Activated CD8-positive, alpha-beta memory T cell treated with anti-CD3 and anti-CD28 coated beads, Interleukin-2, amount 10 ng/mL, durations not matched to agents 7 days and 5 days (primary cell): ENCODE results near the gene AK5. TPM values are rescaled to one million over a fixed set of nuclear protein-coding genes. Genes with fewer than 3 reads are reported as not detected.
"Not testable (repeated sequence)": the region's sequence is repeated elsewhere in the genome, so short reads cannot be mapped to it uniquely, and the experiment has no call there.

Experiments
- ATAC-seq: fragments of 150-1000 bp; cut with Tn5 transposase; one replicate; pipeline ENCODE4 v1.10.0; 2021; ENCODE audit warnings: moderate library complexity
- CTCF ChIA-PET: fragments of 350-600 bp; sonication (Branson Sonifier 250); formaldehyde crosslinking; loops from one replicate; lab custom pipeline; 2021; ENCODE audit warnings: antibody characterized with exemption; lab: Charles Lee
- DNase-seq: peaks from one replicate; pipeline ENCODE4 v3.0.0-alpha.2; 2020
- H3K27ac Mint-ChIP-seq: one replicate; pipeline ENCODE4 v1.8.0; 2021; ENCODE audit warnings: mild to moderate bottlenecking, mixed read lengths
- H3K27me3 Mint-ChIP-seq: one replicate; pipeline ENCODE4 v1.8.0; 2021; ENCODE audit warnings: mixed read lengths
- H3K36me3 Mint-ChIP-seq: one replicate; pipeline ENCODE4 v1.8.0; 2021; ENCODE audit warnings: mild to moderate bottlenecking, mixed read lengths
- H3K4me1 Mint-ChIP-seq: one replicate; pipeline ENCODE4 v1.8.0; 2021; ENCODE audit warnings: mixed read lengths
- H3K4me3 Mint-ChIP-seq: one replicate; pipeline ENCODE4 v1.8.0; 2021; ENCODE audit warnings: mild to moderate bottlenecking, moderate library complexity, mixed read lengths
- H3K9me3 Mint-ChIP-seq: one replicate; pipeline ENCODE4 v1.8.0; 2022; ENCODE audit warnings: low read depth, mixed read lengths
- total RNA-seq, 2 experiments: library from RNA; stranded (reverse); gene quantifications; one replicate each; pipeline ENCODE4 v1.2.3, GENCODE V29; 2021

The AK5 gene
- total RNA-seq, 2 experiments from 2014 or later, result not detected

- DNase-seq, result no peak
- Mint-ChIP-seq H3K9me3 (no peaks in the 10 kb centered on the region), H3K27ac (no peak overlapping the region), H3K27me3 (peaks cover 7% of the 10 kb centered on the region), H3K4me1 (no peaks in the 10 kb centered on the region), H3K36me3 (no peaks in the 10 kb centered on the region), H3K4me3 (no peak overlapping the region)
- ATAC-seq, result no peak
- CTCF ChIA-PET, result no interaction called here
Observed at GRCh38 chr1:77504986-77505385, 223.2 kb downstream of the AK5 start.

- Mint-ChIP-seq H3K4me1 (no peaks in the 10 kb centered on the region), H3K4me3 (no peak overlapping the region), H3K9me3 (no peaks in the 10 kb centered on the region), H3K27me3 (peaks cover 7% of the 10 kb centered on the region), H3K27ac (no peak overlapping the region), H3K36me3 (no peaks in the 10 kb centered on the region)
- ATAC-seq (no peak), DNase-seq (no peak)
- CTCF ChIA-PET, result no interaction called here
Observed at GRCh38 chr1:77506771-77507170, 225.0 kb downstream of the AK5 start.

GRCh38 chr1:77509051-77509492 lies 227.3 kb downstream of the AK5 start:
- CTCF ChIA-PET, result interaction anchor here (1.4 kb wide), 1 partner anchor 24 kb away, joined by 3 read pairs; no protein-coding TSS in a partner anchor
- Mint-ChIP-seq H3K27me3 (peaks cover 4% of the 10 kb centered on the region), H3K36me3 (no peaks in the 10 kb centered on the region)

GRCh38 chr1:77509898-77510297 lies 228.1 kb downstream of the AK5 start:
- Mint-ChIP-seq H3K4me3 (no peak overlapping the region), H3K4me1 (no peaks in the 10 kb centered on the region), H3K27me3 (peaks cover 4% of the 10 kb centered on the region), H3K9me3 (no peaks in the 10 kb centered on the region), H3K36me3 (no peaks in the 10 kb centered on the region), H3K27ac (no peak overlapping the region)
- CTCF ChIA-PET, result interaction anchor here (1.4 kb wide), 1 partner anchor 24 kb away, joined by 3 read pairs; no protein-coding TSS in a partner anchor
- DNase-seq (no peak), ATAC-seq (no peak)

More at GRCh38 chr1:77509051-77509492, 227.3 kb downstream of the AK5 start:
- Mint-ChIP-seq H3K9me3 (no peaks in the 10 kb centered on the region), H3K27ac (no peak overlapping the region), H3K4me3 (no peak overlapping the region), H3K4me1 (no peaks in the 10 kb centered on the region)
- ATAC-seq (no peak), DNase-seq (no peak)

GRCh38 chr1:77511440-77511840 lies 229.6 kb downstream of the AK5 start:
- Mint-ChIP-seq H3K9me3 (no peaks in the 10 kb centered on the region), H3K4me1 (no peaks in the 10 kb centered on the region), H3K36me3 (no peaks in the 10 kb centered on the region), H3K27me3 (peaks cover 2% of the 10 kb centered on the region), H3K27ac (no peak overlapping the region), H3K4me3 (no peak overlapping the region)
- CTCF ChIA-PET, result interaction anchor here (0.6 kb wide), 1 partner anchor 17 kb away, joined by 3 read pairs; no protein-coding TSS in a partner anchor
- ATAC-seq, result no peak
- no peak for DNase-seq

GRCh38 chr1:77512650-77513049 lies 230.8 kb downstream of the AK5 start:
- H3K4me1 Mint-ChIP-seq, H3K9me3 Mint-ChIP-seq, H3K27ac Mint-ChIP-seq, H3K27me3 Mint-ChIP-seq, H3K36me3 Mint-ChIP-seq, ATAC-seq, DNase-seq, CTCF ChIA-PET, H3K4me3 Mint-ChIP-seq: not testable (repeated sequence)

- H3K9me3 Mint-ChIP-seq, result no peaks in the 10 kb centered on the region
- peaks cover 2% of the 10 kb centered on the region for H3K27me3 Mint-ChIP-seq
- no peak for ATAC-seq
- H3K36me3 Mint-ChIP-seq, result no peaks in the 10 kb centered on the region
- no peak for DNase-seq
- H3K4me1 Mint-ChIP-seq, result no peaks in the 10 kb centered on the region
- no peak overlapping the region for H3K27ac Mint-ChIP-seq
- no peak overlapping the region for H3K4me3 Mint-ChIP-seq
- CTCF ChIA-PET, result no interaction called here
Observed at GRCh38 chr1:77513839-77514763, 232.3 kb downstream of the AK5 start.

GRCh38 chr1:77514921-77515776 lies 233.3 kb downstream of the AK5 start:
- H3K9me3 Mint-ChIP-seq, result no peaks in the 10 kb centered on the region
- no peak for ATAC-seq
- no peaks in the 10 kb centered on the region for H3K36me3 Mint-ChIP-seq
- peaks cover 2% of the 10 kb centered on the region for H3K27me3 Mint-ChIP-seq
- CTCF ChIA-PET, result no interaction called here
- H3K4me1 Mint-ChIP-seq, result no peaks in the 10 kb centered on the region
- no peak overlapping the region for H3K4me3 Mint-ChIP-seq
- H3K27ac Mint-ChIP-seq, result no peak overlapping the region
- no peak for DNase-seq

GRCh38 chr1:77516106-77516505 lies 234.3 kb downstream of the AK5 start:
- no peak for ATAC-seq
- Mint-ChIP-seq H3K27me3 (peaks cover 2% of the 10 kb centered on the region), H3K4me3 (no peak overlapping the region), H3K9me3 (no peaks in the 10 kb centered on the region), H3K4me1 (no peaks in the 10 kb centered on the region), H3K27ac (no peak overlapping the region), H3K36me3 (peaks cover 2% of the 10 kb centered on the region)
- DNase-seq, result no peak
- CTCF ChIA-PET, result interaction anchor here (0.7 kb wide), 1 partner anchor 366 kb away, joined by 3 read pairs; no protein-coding TSS in a partner anchor

- H3K27me3 Mint-ChIP-seq, result no peaks in the 10 kb centered on the region
- CTCF ChIA-PET, result interaction anchor here (1.0 kb wide), 1 partner anchor 10 kb away, joined by 4 read pairs; no protein-coding TSS in a partner anchor
- no peak overlapping the region for H3K4me3 Mint-ChIP-seq
- no peaks in the 10 kb centered on the region for H3K4me1 Mint-ChIP-seq
- no peak overlapping the region for H3K27ac Mint-ChIP-seq
- ATAC-seq, result no peak
- peaks cover 2% of the 10 kb centered on the region for H3K36me3 Mint-ChIP-seq
- peaks cover 4% of the 10 kb centered on the region for H3K9me3 Mint-ChIP-seq
- no peak for DNase-seq
Observed at GRCh38 chr1:77524038-77524437, 242.2 kb downstream of the AK5 start.

GRCh38 chr1:77531149-77531548 lies 249.3 kb downstream of the AK5 start:
- H3K4me3 Mint-ChIP-seq, H3K36me3 Mint-ChIP-seq, CTCF ChIA-PET, H3K27ac Mint-ChIP-seq, DNase-seq, H3K4me1 Mint-ChIP-seq, ATAC-seq, H3K9me3 Mint-ChIP-seq, H3K27me3 Mint-ChIP-seq: not testable (repeated sequence)

GRCh38 chr1:77531596-77532280 lies 249.9 kb downstream of the AK5 start:
- H3K4me3 Mint-ChIP-seq, H3K27ac Mint-ChIP-seq: not testable (repeated sequence)
- CTCF ChIA-PET, result interaction anchor here (1.8 to 2.4 kb wide), 2 partner anchors 10 to 18 kb away, joined by 4 to 8 read pairs; no protein-coding TSS in a partner anchor

More at GRCh38 chr1:77531596-77532280, 249.9 kb downstream of the AK5 start:
- H3K36me3 Mint-ChIP-seq, ATAC-seq, H3K4me1 Mint-ChIP-seq, DNase-seq, H3K9me3 Mint-ChIP-seq, H3K27me3 Mint-ChIP-seq: not testable (repeated sequence)
